Ovary (tissue), 9 donors: ENCODE measurements around the gene VMP1. TPM values are rescaled to one million over a fixed set of nuclear protein-coding genes. Genes with fewer than 3 reads are reported as not detected.
"Not testable (repeated sequence)": the region's sequence is repeated elsewhere in the genome, so short reads cannot be mapped to it uniquely, and the experiment has no call there.

Experiments
- DNase-seq, 5 donors: peaks; one replicate each; pipeline ENCODE4 v3.0.0-alpha.2; 2019 to 2020
- H3K27ac ChIP-seq, 2 donors: fragments of 200-600 bp; one replicate each; pipeline versions ENCODE4 v1.5.1 to v1.8.0; 2019 to 2022
- H3K27me3 ChIP-seq: fragments of 200-600 bp; one replicate; pipeline ENCODE4 v1.8.0; 2022
- H3K36me3 ChIP-seq: fragments of 200-600 bp; sonication (generic); one replicate; pipeline ENCODE4 v1.5.1; 2019
- H3K4me1 ChIP-seq: one replicate; pipeline ENCODE4 v1.8.1; 2013; ENCODE audit warnings: mild to moderate bottlenecking, moderate library complexity; ENCODE audit not compliant: insufficient read depth
- H3K4me3 ChIP-seq: fragments of 200-600 bp; sonication (generic); one replicate; pipeline ENCODE4 v1.5.1; 2017
- H3K9me3 ChIP-seq, 2 donors: fragments of 200-600 bp in 1 of 2; sonication (generic) in 1 of 2; one replicate each; pipeline versions ENCODE4 v1.5.1 to v1.8.1; 2013 to 2019; ENCODE audit warnings: mild to moderate bottlenecking in 1 of 2, moderate library complexity in 1 of 2
- CTCF ChIP-seq, 3 donors: fragments of 450-650 bp in 2 of 3; fragments of 200-600 bp in 1 of 3; IDR thresholded peaks; one replicate each; pipeline versions ENCODE4 v1.5.1 to v1.8.0; 2016 to 2022; ENCODE audit warnings: antibody characterized with exemption in 3 of 3, mild to moderate bottlenecking in 1 of 3
- EP300 ChIP-seq: sonication (generic); formaldehyde crosslinking; IDR thresholded peaks from one replicate; pipeline ENCODE4 v1.6.1; 2017; ENCODE audit warnings: antibody characterized with exemption
- POLR2A ChIP-seq: fragments of 450-650 bp; IDR thresholded peaks from one replicate; pipeline ENCODE4 v1.6.1; 2017; ENCODE audit warnings: antibody characterized with exemption, mild to moderate bottlenecking, moderate library complexity
- WGBS, 3 donors: extraction: QIAGEN DNeasy Blood & Tissue Kit in 1 of 3; methylation state at CpG; one replicate each; pipeline versions ENCODE4 v1.1.5 to v1.1.7; 2013 to 2017; 5-methylcytosine and 5-hydroxymethylcytosine counted together
- intact Hi-C, 4 donors: fragments of 100-400 bp; cut with DNase I; formaldehyde crosslinking; loops; one replicate each; pipeline versions ENCODE4 v1.11.0 to v1.15.1; 2022 to 2023
- polyA plus RNA-seq, 2 donors: library from polyadenylated mRNA; stranded (reverse); fragments of 200-250 nt in 1 of 2; fragments of 350-450 nt in 1 of 2; fragmentation: Illumina TruSeq in 1 of 2; extraction: RNeasy Lipid Tissue Mini Kit (QIAGEN cat#74804) in 1 of 2; gene quantifications; one replicate each; pipeline ENCODE4 v1.2.3, GENCODE V29; 2013 to 2014
- total RNA-seq, 7 donors: library from RNA; depleted of rRNA in 2 of 7; stranded (reverse); fragments of >200 nt in 2 of 7; fragmentation: NEBNext Ultra II Directional in 3 of 7; extraction: Animal tissue kit (Norgen Biotek cat#: 25700) in 3 of 7; gene quantifications; one replicate each; pipeline versions ENCODE4 v1.1.0 to v1.2.4, GENCODE V29; 2016 to 2023
- donor health status: DM: no; HTN: no; CAD: no; lungs with moderate emphysema.
- donor health status: DM: no; HTN: no; CAD: no.
- donor health status: Bipolar disorder and iron deficiency.
- donor health status: DM: yes; HTN: yes; CAD: no.
- donor health status: DM: no; HTN: no; CAD: no.
- donor health status: DM: yes; HTN: yes; CAD: no.

The VMP1 gene
- total and polyA plus RNA-seq, 9 donors = 63.5 to 667 (median 154) TPM

- intact Hi-C loops = loop anchor here in 1 of 4 donors (5.0 kb wide), 1 partner anchor 99 kb away; no protein-coding TSS in a partner anchor
- no peaks in the 10 kb centered on the region for H3K36me3 ChIP-seq
- DNase-seq = peak; percentile 58 to 80 (median 69)
- peaks cover 13% of the 10 kb centered on the region for H3K4me1 ChIP-seq
- H3K27ac ChIP-seq = peak overlapping the region; percentile 5 to 34
- H3K9me3 ChIP-seq = no peaks in the 10 kb centered on the region
- TF ChIP-seq EP300 (no peak), CTCF (IDR thresholded peaks at IDR 0.05) (no peak), POLR2A (peak; percentile 21)
- H3K27me3 ChIP-seq = no peaks in the 10 kb centered on the region
- H3K4me3 ChIP-seq = no peak overlapping the region
- WGBS, 3 donors = 9 to 18% (median 12%) methylated on average over 14 of the region's 14 CpGs
Observed at GRCh38 chr17:59851439-59852375, 144.3 kb downstream of the VMP1 start.

GRCh38 chr17:59852847-59853167 is 145.4 kb downstream of the VMP1 start:
- not testable (repeated sequence) for H3K27ac ChIP-seq

GRCh38 chr17:59853168-59853918 is 145.9 kb downstream of the VMP1 start:
- no peak overlapping the region for H3K4me3 ChIP-seq
- H3K27me3 ChIP-seq = no peaks in the 10 kb centered on the region
- no peaks in the 10 kb centered on the region for H3K9me3 ChIP-seq
- H3K27ac ChIP-seq = no peak overlapping the region
- peaks cover 7% of the 10 kb centered on the region for H3K4me1 ChIP-seq
- peak in 1 of 5 donors; percentile 63 for DNase-seq
- 58 to 64% (median 62%) methylated on average over 14 of the region's 14 CpGs for WGBS, 3 donors
- intact Hi-C loops = loop anchor here in 1 of 4 donors (5.0 kb wide), 1 partner anchor 101 kb away; no protein-coding TSS in a partner anchor
- TF ChIP-seq CTCF (IDR thresholded peaks at IDR 0.05) (no peak), EP300 (no peak), POLR2A (no peak)
- H3K36me3 ChIP-seq = no peaks in the 10 kb centered on the region

More at GRCh38 chr17:59852847-59853167, 145.4 kb downstream of the VMP1 start:
- not testable (repeated sequence) for H3K36me3 ChIP-seq, H3K4me1 ChIP-seq, DNase-seq, H3K4me3 ChIP-seq, H3K27me3 ChIP-seq, H3K9me3 ChIP-seq
- 93 to 94% (median 94%) methylated on average over 7 of the region's 7 CpGs for WGBS, 3 donors
- intact Hi-C loops = loop anchor here in 1 of 4 donors (5.0 kb wide), 1 partner anchor 101 kb away; no protein-coding TSS in a partner anchor

GRCh38 chr17:59853919-59854729 is 146.7 kb downstream of the VMP1 start:
- not testable (repeated sequence) for H3K36me3 ChIP-seq, H3K9me3 ChIP-seq, H3K27ac ChIP-seq, H3K27me3 ChIP-seq, DNase-seq, H3K4me3 ChIP-seq, H3K4me1 ChIP-seq
- WGBS, 3 donors = 72 to 87% (median 73%) methylated on average over 10 of the region's 10 CpGs
- intact Hi-C loops = loop anchor here in 1 of 4 donors (5.0 kb wide), 1 partner anchor 102 kb away; no protein-coding TSS in a partner anchor
